Lower lobe of right lung (tissue), 2 donors: ENCODE data around the gene NFATC1. TPM values are rescaled to one million over a fixed set of nuclear protein-coding genes. Genes with fewer than 3 reads are reported as not detected.

Experiments used
- ATAC-seq, 2 donors: fragments of 200-7000 bp; cut with Tn5 transposase; one replicate each; pipeline ENCODE4 v1.9.1; 2020 to 2022; ENCODE audit warnings: mild to moderate bottlenecking in 2 of 2, moderate library complexity in 2 of 2
- DNase-seq: peaks from one replicate; pipeline ENCODE4 v3.0.0-alpha.2; 2020
- H3K27ac ChIP-seq: fragments of 200-600 bp; one replicate; pipeline ENCODE4 v1.8.0; 2022
- H3K27me3 ChIP-seq: fragments of 200-600 bp; one replicate; pipeline ENCODE4 v1.8.0; 2022; ENCODE audit warnings: low read depth
- H3K36me3 ChIP-seq: fragments of 200-600 bp; one replicate; pipeline ENCODE4 v1.8.0; 2022; ENCODE audit warnings: mild to moderate bottlenecking
- H3K4me1 ChIP-seq: fragments of 200-600 bp; one replicate; pipeline ENCODE4 v1.8.0; 2022
- H3K4me3 ChIP-seq: fragments of 200-600 bp; one replicate; pipeline ENCODE4 v1.8.0; 2022; ENCODE audit warnings: mild to moderate bottlenecking
- H3K9me3 ChIP-seq: fragments of 200-600 bp; one replicate; pipeline ENCODE4 v1.8.0; 2022
- CTCF ChIP-seq: fragments of 200-600 bp; IDR thresholded peaks from one replicate; pipeline ENCODE4 v1.8.0; 2022; ENCODE audit warnings: antibody characterized with exemption, mild to moderate bottlenecking
- intact Hi-C: fragments of 100-400 bp; cut with DNase I; formaldehyde crosslinking; loops from one replicate; pipeline ENCODE4 v1.11.0; 2022
- total RNA-seq: library from RNA; stranded (reverse); fragmentation: NEBNext Ultra II Directional; extraction: Animal tissue kit (Norgen Biotek cat#: 25700); gene quantifications from one replicate; pipeline ENCODE4 v1.2.1, GENCODE V29; 2021
- donor health status: DM: no; HTN: yes; CAD: no; lungs with severe emphysema.

The NFATC1 gene
- total RNA-seq, 1 donor from 2014 or later, result 21.4 TPM

DNA sequence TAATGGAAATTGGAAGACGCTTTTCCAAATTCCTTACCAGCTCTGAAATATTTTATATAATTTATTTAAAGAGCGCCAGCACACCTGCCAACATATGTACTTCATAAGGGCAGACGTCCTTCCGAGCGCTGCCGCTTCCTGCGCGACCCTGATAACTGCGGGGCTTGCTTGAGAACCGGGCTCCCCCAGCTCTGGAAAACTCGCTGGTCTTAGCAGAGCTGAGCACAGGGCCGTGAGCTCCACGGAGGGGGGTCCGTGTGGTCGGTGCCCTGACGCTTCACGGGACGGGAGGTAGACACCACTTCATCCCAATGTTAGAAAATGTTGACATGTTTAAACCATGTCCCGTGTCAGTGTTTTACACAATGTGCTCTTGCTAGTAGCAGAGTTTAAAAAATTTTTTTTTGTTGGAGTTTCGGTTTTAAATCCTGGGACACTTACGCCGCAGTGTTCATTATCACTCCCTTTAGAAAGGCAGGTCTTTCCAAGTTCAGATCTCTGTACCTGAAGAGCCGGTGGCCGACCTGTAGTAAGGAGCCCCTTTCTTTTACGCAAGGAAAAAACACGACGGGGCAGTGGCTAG lies 1.6 kb downstream of the NFATC1 start:
- Histone ChIP-seq H3K9me3 (no peaks in the 10 kb centered on the region), H3K4me1 (peaks cover 47% of the 10 kb centered on the region), H3K36me3 (no peaks in the 10 kb centered on the region), H3K27ac (peak overlapping the region; percentile 78), H3K4me3 (peak overlapping the region; percentile 59), H3K27me3 (peaks cover 7% of the 10 kb centered on the region)
- peak; percentile 38 for DNase-seq
- no peak for TF ChIP-seq CTCF
- ATAC-seq, result no peak
- intact Hi-C loops, result no loop called here

DNA sequence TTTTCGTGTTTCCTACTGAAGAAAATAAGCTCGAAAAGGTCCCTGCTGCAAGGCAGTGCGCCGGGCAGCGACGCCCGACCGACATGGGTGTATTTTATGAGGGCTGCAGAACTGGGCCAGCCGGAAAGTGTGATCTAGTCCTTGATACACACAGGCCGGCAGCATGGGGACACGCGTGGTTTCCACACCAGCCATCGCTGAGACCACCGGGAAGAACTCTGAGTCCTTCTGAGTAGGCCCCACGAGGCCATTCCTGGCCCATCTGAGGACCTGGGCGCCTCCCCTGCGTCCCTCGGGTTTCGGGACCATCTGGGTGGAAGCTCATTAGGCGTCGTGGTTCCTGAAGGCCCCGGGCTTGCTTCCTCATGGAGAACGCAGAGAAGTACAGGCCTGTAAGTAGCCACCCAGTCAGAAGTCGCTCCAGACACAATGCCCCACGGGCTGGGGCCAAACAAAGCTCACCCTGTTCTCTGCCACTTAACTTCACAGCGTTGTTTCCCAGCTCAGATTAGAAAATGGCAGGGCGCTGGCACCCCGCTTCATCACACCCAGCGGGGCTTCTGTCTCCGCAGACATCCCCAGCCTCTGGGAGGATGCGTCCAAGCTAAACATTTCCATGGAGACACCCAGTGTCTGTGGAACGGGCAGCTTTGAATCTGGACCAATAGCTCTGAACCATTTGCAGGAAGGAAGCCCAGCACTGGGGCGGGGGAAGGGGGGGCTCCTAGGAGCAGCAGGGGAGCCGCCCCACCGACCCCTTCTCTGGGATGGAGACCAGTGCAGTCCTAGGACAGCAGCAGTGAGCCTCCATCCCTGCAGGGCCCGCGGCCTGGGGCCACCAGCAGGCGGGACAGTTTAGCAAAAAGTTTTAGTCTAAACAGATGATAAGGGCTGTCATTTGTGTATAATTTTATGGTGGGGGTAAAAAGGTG lies 2.4 kb downstream of the NFATC1 start:
- intact Hi-C loops, result no loop called here
- no peak overlapping the region for H3K27ac ChIP-seq
- no peaks in the 10 kb centered on the region for H3K36me3 ChIP-seq
- TF ChIP-seq CTCF, result no peak
- no peak for ATAC-seq
- H3K9me3 ChIP-seq, result no peaks in the 10 kb centered on the region
- peaks cover 3% of the 10 kb centered on the region for H3K27me3 ChIP-seq
- peak; percentile 50 for DNase-seq
- H3K4me3 ChIP-seq, result no peak overlapping the region
- peaks cover 49% of the 10 kb centered on the region for H3K4me1 ChIP-seq

- no peak for TF ChIP-seq CTCF
- peak; percentile 61 for DNase-seq
- no peaks in the 10 kb centered on the region for H3K9me3 ChIP-seq
- H3K4me1 ChIP-seq, result peaks cover 57% of the 10 kb centered on the region
- peak overlapping the region; percentile 70 for H3K4me3 ChIP-seq
- H3K27me3 ChIP-seq, result no peaks in the 10 kb centered on the region
- intact Hi-C loops, result no loop called here
- H3K36me3 ChIP-seq, result no peaks in the 10 kb centered on the region
- peak overlapping the region; percentile 84 for H3K27ac ChIP-seq
- ATAC-seq, result peak; percentile 8
Observed at GRCh38 chr18:79399275-79400081, 3.7 kb downstream of the NFATC1 start.

- no peaks in the 10 kb centered on the region for H3K36me3 ChIP-seq
- ATAC-seq (peak; percentile 51 to 64), DNase-seq (peak; percentile 87)
- H3K4me1 ChIP-seq, result peaks cover 57% of the 10 kb centered on the region
- peak overlapping the region; percentile 70 for H3K4me3 ChIP-seq
- H3K9me3 ChIP-seq, result no peaks in the 10 kb centered on the region
- TF ChIP-seq CTCF, result no peak
- peak overlapping the region; percentile 84 for H3K27ac ChIP-seq
- intact Hi-C loops, result no loop called here
- no peaks in the 10 kb centered on the region for H3K27me3 ChIP-seq
Observed at GRCh38 chr18:79400091-79400590, 4.4 kb downstream of the NFATC1 start.
